ENCODE measurements around the gene BBS12. TPM values are rescaled to one million over a fixed set of nuclear protein-coding genes. Genes with fewer than 3 reads are reported as not detected.

Gene BBS12
- total and polyA plus RNA-seq, 2 donors (not counting 1 experiment from before 2014, with no cell fraction given): 3.6 to 8.4 TPM

DNA sequence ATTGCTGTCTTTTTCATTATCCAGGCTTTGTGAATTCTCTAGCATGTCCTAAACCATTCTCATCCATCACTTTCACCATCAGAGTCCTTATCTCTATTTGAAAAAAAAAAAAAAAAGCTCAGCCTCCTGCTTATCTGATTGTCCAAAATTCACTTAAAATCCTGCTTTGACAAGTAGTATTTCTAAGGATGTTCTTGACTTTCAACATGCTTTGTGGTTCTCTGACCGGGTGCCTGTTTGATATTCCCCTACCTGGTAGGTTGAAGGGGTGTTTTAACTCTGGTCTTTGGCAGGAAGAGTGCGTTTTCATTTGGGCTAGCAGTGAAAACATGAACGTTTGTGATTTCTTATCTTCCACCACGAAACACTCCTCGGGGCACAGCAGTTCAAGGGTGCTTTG, 17.3 kb upstream of the BBS12 start:
- DNase-seq (ENCODE audit: low read depth in 2 of 2): no peak
- Histone ChIP-seq H3K9ac (ENCODE audit: insufficient read depth, low read length) (no peak overlapping the region), H3K4me1 (ENCODE audit: control insufficient read depth, extremely low read depth, insufficient read depth, low read length) (no peaks in the 10 kb centered on the region), H3K36me3 (ENCODE audit: control insufficient read depth, insufficient read depth, low read length) (no peaks in the 10 kb centered on the region), H3K27me3 (ENCODE audit: control insufficient read depth, insufficient read depth, low read length) (no peaks in the 10 kb centered on the region), H3K4me2 (ENCODE audit: extremely low read depth, insufficient read depth, low read length) (no peak overlapping the region), H4K20me1 (ENCODE audit: control insufficient read depth, extremely low read depth, insufficient read depth, low read length) (no peaks in the 10 kb centered on the region), H3K79me2 (ENCODE audit: control insufficient read depth, insufficient read depth, low read length) (no peaks in the 10 kb centered on the region), H3K27ac (ENCODE audit: insufficient read depth, low read length) (no peak overlapping the region), H2AFZ (ENCODE audit: low read length) (peak overlapping the region; percentile 6), H3K9me3 (ENCODE audit: control insufficient read depth, insufficient read depth, low read depth, low read length) (no peaks in the 10 kb centered on the region), H3K4me3 (replicated peaks in 1 of 4; ENCODE audit: control extremely low read depth in 1 of 4, insufficient read depth in 1 of 4, low read depth in 3 of 4, low read length in 4 of 4) (no peak overlapping the region)
- no peak for TF ChIP-seq EZH2 (IDR thresholded peaks at IDR 0.05; ENCODE audit: low read length, missing control alignments)
- TF ChIP-seq, protein P1, sequence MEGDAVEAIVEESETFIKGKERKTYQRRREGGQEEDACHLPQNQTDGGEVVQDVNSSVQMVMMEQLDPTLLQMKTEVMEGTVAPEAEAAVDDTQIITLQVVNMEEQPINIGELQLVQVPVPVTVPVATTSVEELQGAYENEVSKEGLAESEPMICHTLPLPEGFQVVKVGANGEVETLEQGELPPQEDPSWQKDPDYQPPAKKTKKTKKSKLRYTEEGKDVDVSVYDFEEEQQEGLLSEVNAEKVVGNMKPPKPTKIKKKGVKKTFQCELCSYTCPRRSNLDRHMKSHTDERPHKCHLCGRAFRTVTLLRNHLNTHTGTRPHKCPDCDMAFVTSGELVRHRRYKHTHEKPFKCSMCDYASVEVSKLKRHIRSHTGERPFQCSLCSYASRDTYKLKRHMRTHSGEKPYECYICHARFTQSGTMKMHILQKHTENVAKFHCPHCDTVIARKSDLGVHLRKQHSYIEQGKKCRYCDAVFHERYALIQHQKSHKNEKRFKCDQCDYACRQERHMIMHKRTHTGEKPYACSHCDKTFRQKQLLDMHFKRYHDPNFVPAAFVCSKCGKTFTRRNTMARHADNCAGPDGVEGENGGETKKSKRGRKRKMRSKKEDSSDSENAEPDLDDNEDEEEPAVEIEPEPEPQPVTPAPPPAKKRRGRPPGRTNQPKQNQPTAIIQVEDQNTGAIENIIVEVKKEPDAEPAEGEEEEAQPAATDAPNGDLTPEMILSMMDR (conservative IDR thresholded peaks at IDR 0.05 in 1 of 2, IDR thresholded peaks at IDR 0.05 in 1 of 2; ENCODE audit: low read depth in 1 of 2, low read length in 2 of 2): no peak

DNA sequence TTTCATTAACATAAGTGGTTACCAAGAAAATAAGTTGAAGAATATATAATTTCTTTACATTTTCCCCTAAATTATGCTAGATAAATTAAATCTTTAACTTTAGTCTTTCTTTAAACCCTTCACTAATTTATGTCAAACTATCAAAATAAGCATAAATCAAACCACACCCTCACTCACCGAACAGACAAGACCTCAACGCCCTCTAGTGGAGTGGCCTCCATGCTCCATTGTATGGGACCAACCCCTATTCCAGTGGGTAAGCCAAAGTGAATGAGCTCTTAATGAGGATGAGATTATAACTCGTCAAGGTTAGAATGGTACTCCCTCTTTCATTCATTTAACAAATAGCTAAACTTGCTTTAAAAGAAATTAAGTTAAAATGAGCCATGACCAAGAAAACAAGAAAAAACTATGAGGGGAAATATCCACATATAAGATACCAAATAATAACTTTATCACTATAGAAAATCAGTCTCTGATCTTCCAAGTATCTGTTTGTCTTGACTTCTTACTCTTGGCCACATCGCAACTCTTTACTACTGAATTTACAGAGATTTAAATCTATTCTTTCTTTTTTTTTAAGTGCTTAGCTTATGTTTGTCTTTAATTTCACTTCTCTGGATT, 15.6 kb upstream of the BBS12 start:
- Histone ChIP-seq H3K4me2 (ENCODE audit: extremely low read depth, insufficient read depth, low read length) (no peak overlapping the region), H2AFZ (ENCODE audit: low read length) (no peak overlapping the region), H3K27ac (ENCODE audit: insufficient read depth, low read length) (no peak overlapping the region), H3K79me2 (ENCODE audit: control insufficient read depth, insufficient read depth, low read length) (no peaks in the 10 kb centered on the region), H3K4me3 (replicated peaks in 1 of 4; ENCODE audit: control extremely low read depth in 1 of 4, insufficient read depth in 1 of 4, low read depth in 3 of 4, low read length in 4 of 4) (no peak overlapping the region), H3K27me3 (ENCODE audit: control insufficient read depth, insufficient read depth, low read length) (no peaks in the 10 kb centered on the region), H3K9me3 (ENCODE audit: control insufficient read depth, insufficient read depth, low read depth, low read length) (no peaks in the 10 kb centered on the region), H3K36me3 (ENCODE audit: control insufficient read depth, insufficient read depth, low read length) (no peaks in the 10 kb centered on the region), H3K4me1 (ENCODE audit: control insufficient read depth, extremely low read depth, insufficient read depth, low read length) (no peaks in the 10 kb centered on the region), H4K20me1 (ENCODE audit: control insufficient read depth, extremely low read depth, insufficient read depth, low read length) (no peaks in the 10 kb centered on the region), H3K9ac (ENCODE audit: insufficient read depth, low read length) (no peak overlapping the region)
- no peak for TF ChIP-seq EZH2 (IDR thresholded peaks at IDR 0.05; ENCODE audit: low read length, missing control alignments)
- TF ChIP-seq, protein P1 (conservative IDR thresholded peaks at IDR 0.05 in 1 of 2, IDR thresholded peaks at IDR 0.05 in 1 of 2; ENCODE audit: low read depth in 1 of 2, low read length in 2 of 2): peak; percentile 95 to 98
- peak; percentile 57 to 75 for DNase-seq (ENCODE audit: low read depth in 2 of 2)

DNA sequence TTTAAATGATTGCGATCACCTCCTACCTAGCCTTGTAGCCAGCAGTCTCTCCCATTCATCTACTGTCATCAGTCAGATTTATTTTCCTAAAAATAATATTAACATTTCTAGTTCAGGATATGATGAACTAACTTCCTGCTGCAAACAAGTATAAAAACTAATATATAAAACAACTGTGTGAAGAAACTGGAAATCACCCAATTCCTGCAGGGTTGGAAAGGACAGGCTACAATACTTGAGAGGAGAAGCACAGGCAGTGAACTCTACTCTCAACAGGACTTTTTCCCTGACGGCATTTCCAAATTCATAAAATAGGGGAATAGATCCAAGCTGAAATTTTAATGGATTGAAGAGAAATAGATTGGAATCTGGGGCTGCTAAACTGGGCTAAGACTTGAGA, 14.2 kb upstream of the BBS12 start:
- Histone ChIP-seq H3K27me3 (ENCODE audit: control insufficient read depth, insufficient read depth, low read length) (no peaks in the 10 kb centered on the region), H3K9ac (ENCODE audit: insufficient read depth, low read length) (no peak overlapping the region), H3K4me3 (replicated peaks in 1 of 4; ENCODE audit: control extremely low read depth in 1 of 4, insufficient read depth in 1 of 4, low read depth in 3 of 4, low read length in 4 of 4) (no peak overlapping the region), H3K79me2 (ENCODE audit: control insufficient read depth, insufficient read depth, low read length) (no peaks in the 10 kb centered on the region), H3K27ac (ENCODE audit: insufficient read depth, low read length) (no peak overlapping the region), H2AFZ (ENCODE audit: low read length) (no peak overlapping the region), H4K20me1 (ENCODE audit: control insufficient read depth, extremely low read depth, insufficient read depth, low read length) (no peaks in the 10 kb centered on the region), H3K4me1 (ENCODE audit: control insufficient read depth, extremely low read depth, insufficient read depth, low read length) (no peaks in the 10 kb centered on the region), H3K9me3 (ENCODE audit: control insufficient read depth, insufficient read depth, low read depth, low read length) (no peaks in the 10 kb centered on the region), H3K36me3 (ENCODE audit: control insufficient read depth, insufficient read depth, low read length) (no peaks in the 10 kb centered on the region), H3K4me2 (ENCODE audit: extremely low read depth, insufficient read depth, low read length) (no peak overlapping the region)
- DNase-seq (ENCODE audit: low read depth in 2 of 2): no peak
- TF ChIP-seq, protein P1 (conservative IDR thresholded peaks at IDR 0.05 in 1 of 2, IDR thresholded peaks at IDR 0.05 in 1 of 2; ENCODE audit: low read depth in 1 of 2, low read length in 2 of 2): no peak
- no peak for TF ChIP-seq EZH2 (IDR thresholded peaks at IDR 0.05; ENCODE audit: low read length, missing control alignments)

All from fibroblast of lung (primary cell).